ENCODE measurements around the gene MARCHF6. TPM values are rescaled to one million over a fixed set of nuclear protein-coding genes. Genes with fewer than 3 reads are reported as not detected.

MARCHF6 gene
- total RNA-seq, 2 experiments from 2014 or later: 98.3 to 102 TPM

Other genes starting within 250 kb of the MARCHF6 start
- 10 to 100 TPM; 33.1 to 33.6 TPM for gene ATPSCKMT, start 103.8 kb upstream of the MARCHF6 start, total RNA-seq
- gene CCT5, start 103.4 kb upstream of the MARCHF6 start, total RNA-seq: 100 to 1,000 TPM; 511 to 526 TPM
- 1 to 10 TPM; 3.0 to 4.1 TPM for gene CMBL, start 45.8 kb upstream of the MARCHF6 start, total RNA-seq
- under 1 TPM; 0.21 to 0.29 TPM for gene ROPN1L, start 88.2 kb downstream of the MARCHF6 start, total RNA-seq
- 10 to 100 TPM; 22.9 to 23.2 TPM for gene ANKRD33B, start 210.4 kb downstream of the MARCHF6 start, total RNA-seq

Data from activated CD8-positive, alpha-beta memory T cell treated with anti-CD3 and anti-CD28 coated beads for 36 hours (primary cell).